Hepatocyte (in vitro differentiated cells): Measurements from ENCODE around the gene MAPK11. TPM values are rescaled to one million over a fixed set of nuclear protein-coding genes. Genes with fewer than 3 reads are reported as not detected.
A peak's percentile ranks its signal among the peaks of the same experiment; 100 is the strongest.

Source experiments
- DNase-seq: peaks from one replicate; pipeline ENCODE4 v3.0.0-alpha.2; 2016; ENCODE audit warnings: low spot score
- H2AFZ ChIP-seq: fragments of 200-600 bp; sonication (generic); 2 replicates; pipeline ENCODE4 v1.6.0; 2016; ENCODE audit warnings: antibody characterized with exemption, mild to moderate bottlenecking
- H3K27ac ChIP-seq: fragments of 200-600 bp; sonication (generic); 2 replicates; pipeline ENCODE4 v1.5.1; 2016; ENCODE audit warnings: mild to moderate bottlenecking
- H3K27me3 ChIP-seq: fragments of 200-600 bp; sonication (generic); 2 replicates; pipeline ENCODE4 v1.6.1; 2016
- H3K36me3 ChIP-seq: fragments of 200-600 bp; sonication (generic); replicated peaks from 2 replicates; pipeline ENCODE4 v1.5.1; 2016; ENCODE audit warnings: low read depth; ENCODE audit not compliant: insufficient read depth
- H3K4me1 ChIP-seq: fragments of 200-600 bp; sonication (generic); 2 replicates; pipeline ENCODE4 v1.5.1; 2016; ENCODE audit warnings: mild to moderate bottlenecking, moderate library complexity; ENCODE audit not compliant: insufficient read depth
- H3K4me2 ChIP-seq: fragments of 200-600 bp; sonication (generic); 2 replicates; pipeline ENCODE4 v1.6.0; 2016
- H3K4me3 ChIP-seq: fragments of 200-600 bp; sonication (generic); 2 replicates; pipeline ENCODE4 v1.5.1; 2016; ENCODE audit warnings: mild to moderate bottlenecking
- H3K79me2 ChIP-seq: fragments of 200-600 bp; sonication (generic); 2 replicates; pipeline ENCODE4 v1.6.0; 2017; ENCODE audit warnings: mild to moderate bottlenecking
- H3K9me2 ChIP-seq: fragments of 200-600 bp; sonication (generic); replicated peaks from 2 replicates; pipeline ENCODE4 v1.6.0; 2017; ENCODE audit warnings: mild to moderate bottlenecking; ENCODE audit not compliant: insufficient read depth
- H3K9me3 ChIP-seq: fragments of 200-600 bp; sonication (generic); 2 replicates; pipeline ENCODE4 v1.5.1; 2016; ENCODE audit warnings: low read depth, mild to moderate bottlenecking
- H4K20me1 ChIP-seq: fragments of 200-600 bp; sonication (generic); 2 replicates; pipeline ENCODE4 v1.6.0; 2016; ENCODE audit warnings: mild to moderate bottlenecking; ENCODE audit not compliant: insufficient read depth, poor library complexity, severe bottlenecking
- EZH2 ChIP-seq: fragments of 200-600 bp; sonication (generic); IDR thresholded peaks from 2 replicates; pipeline ENCODE4 v1.6.1; 2016; ENCODE audit warnings: antibody characterized with exemption, mild to moderate bottlenecking, borderline replicate concordance
- EZH2phosphoT487 ChIP-seq: fragments of 200-600 bp; sonication (generic); IDR thresholded peaks from one replicate; pipeline ENCODE4 v1.6.1; 2018; ENCODE audit warnings: antibody characterized with exemption, mild to moderate bottlenecking, low read depth, moderate library complexity; ENCODE audit not compliant: unreplicated experiment, severe bottlenecking
- WGBS: methylation state at CpG from one replicate; pipeline ENCODE4 v1.1.6; 2016; ENCODE audit warnings: low lambda C conversion rate; ENCODE audit errors: missing lambda C conversion rate; 5-methylcytosine and 5-hydroxymethylcytosine counted together
- polyA plus RNA-seq: library from polyadenylated mRNA; unstranded; fragments of >200 nt; fragmentation: Nextera tagmentation; extraction: Ambion mirVana; gene quantifications from 2 replicates; pipeline ENCODE4 v1.2.1, GENCODE V29; 2016
- total RNA-seq: library from RNA; depleted of rRNA; stranded (reverse); fragments of >200 nt; gene quantifications from 2 replicates; pipeline ENCODE4 v1.2.3, GENCODE V29; 2014
- TF ChIP-seq, protein P1 (sequence below): fragments of 200-600 bp; sonication (generic); IDR thresholded peaks from 2 replicates; pipeline ENCODE4 v1.5.1; 2016; ENCODE audit warnings: antibody characterized with exemption, mild to moderate bottlenecking; ENCODE audit not compliant: poor library complexity

Gene MAPK11
- total and polyA plus RNA-seq, 2 experiments from 2014 or later, result 1.1 to 2.3 TPM

DNA sequence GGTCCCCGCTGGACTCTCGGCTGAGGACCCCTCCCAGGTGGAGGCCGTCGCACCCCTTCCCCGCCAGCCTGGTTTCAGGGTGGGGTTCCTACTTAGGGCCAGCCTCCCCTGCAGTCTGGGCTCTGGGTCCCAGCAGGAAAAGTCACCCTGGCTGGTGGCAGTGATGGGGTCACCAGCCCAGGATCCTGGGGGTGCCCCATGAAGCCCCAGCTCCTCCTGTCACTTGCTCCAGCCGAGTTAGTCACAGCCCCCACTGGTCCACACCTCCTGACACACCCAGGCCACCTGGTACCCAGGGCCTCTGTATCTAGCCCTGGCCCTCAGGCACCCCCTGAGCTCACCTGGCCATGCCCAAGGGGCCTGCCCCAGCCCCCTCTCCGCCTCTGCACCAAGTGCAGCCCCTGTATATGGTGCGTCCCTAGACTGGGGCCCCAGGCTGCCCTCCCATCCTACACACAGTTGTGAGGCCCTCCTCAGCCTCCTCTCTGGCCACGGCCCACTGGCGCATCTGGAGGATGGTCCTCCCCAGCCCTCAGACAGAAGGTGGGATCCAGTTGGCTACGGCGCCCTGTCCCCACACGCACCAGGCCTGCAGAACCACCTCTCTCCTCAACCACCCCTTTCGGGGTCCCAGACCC lies 30.6 kb upstream of the MAPK11 start:
- peaks cover 97% of the 10 kb centered on the region for H3K4me1 ChIP-seq
- peaks cover 99% of the 10 kb centered on the region for H3K79me2 ChIP-seq
- peak overlapping the region; percentile 98 for H3K4me2 ChIP-seq
- H3K9me3 ChIP-seq, result no peaks in the 10 kb centered on the region
- peaks cover 83% of the 10 kb centered on the region for H4K20me1 ChIP-seq
- no peak for DNase-seq
- H3K9me2 ChIP-seq, result no peaks in the 10 kb centered on the region
- no peak overlapping the region for H2AFZ ChIP-seq
- no peak for TF ChIP-seq EZH2phosphoT487
- TF ChIP-seq, protein P1, sequence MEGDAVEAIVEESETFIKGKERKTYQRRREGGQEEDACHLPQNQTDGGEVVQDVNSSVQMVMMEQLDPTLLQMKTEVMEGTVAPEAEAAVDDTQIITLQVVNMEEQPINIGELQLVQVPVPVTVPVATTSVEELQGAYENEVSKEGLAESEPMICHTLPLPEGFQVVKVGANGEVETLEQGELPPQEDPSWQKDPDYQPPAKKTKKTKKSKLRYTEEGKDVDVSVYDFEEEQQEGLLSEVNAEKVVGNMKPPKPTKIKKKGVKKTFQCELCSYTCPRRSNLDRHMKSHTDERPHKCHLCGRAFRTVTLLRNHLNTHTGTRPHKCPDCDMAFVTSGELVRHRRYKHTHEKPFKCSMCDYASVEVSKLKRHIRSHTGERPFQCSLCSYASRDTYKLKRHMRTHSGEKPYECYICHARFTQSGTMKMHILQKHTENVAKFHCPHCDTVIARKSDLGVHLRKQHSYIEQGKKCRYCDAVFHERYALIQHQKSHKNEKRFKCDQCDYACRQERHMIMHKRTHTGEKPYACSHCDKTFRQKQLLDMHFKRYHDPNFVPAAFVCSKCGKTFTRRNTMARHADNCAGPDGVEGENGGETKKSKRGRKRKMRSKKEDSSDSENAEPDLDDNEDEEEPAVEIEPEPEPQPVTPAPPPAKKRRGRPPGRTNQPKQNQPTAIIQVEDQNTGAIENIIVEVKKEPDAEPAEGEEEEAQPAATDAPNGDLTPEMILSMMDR, result no peak
- TF ChIP-seq EZH2, result no peak
- 78% methylated on average over 14 of the region's 14 CpGs for WGBS
- H3K36me3 ChIP-seq, result no peaks in the 10 kb centered on the region
- no peaks in the 10 kb centered on the region for H3K27me3 ChIP-seq
- no peak overlapping the region for H3K4me3 ChIP-seq
- peak overlapping the region; percentile 98 for H3K27ac ChIP-seq

DNA sequence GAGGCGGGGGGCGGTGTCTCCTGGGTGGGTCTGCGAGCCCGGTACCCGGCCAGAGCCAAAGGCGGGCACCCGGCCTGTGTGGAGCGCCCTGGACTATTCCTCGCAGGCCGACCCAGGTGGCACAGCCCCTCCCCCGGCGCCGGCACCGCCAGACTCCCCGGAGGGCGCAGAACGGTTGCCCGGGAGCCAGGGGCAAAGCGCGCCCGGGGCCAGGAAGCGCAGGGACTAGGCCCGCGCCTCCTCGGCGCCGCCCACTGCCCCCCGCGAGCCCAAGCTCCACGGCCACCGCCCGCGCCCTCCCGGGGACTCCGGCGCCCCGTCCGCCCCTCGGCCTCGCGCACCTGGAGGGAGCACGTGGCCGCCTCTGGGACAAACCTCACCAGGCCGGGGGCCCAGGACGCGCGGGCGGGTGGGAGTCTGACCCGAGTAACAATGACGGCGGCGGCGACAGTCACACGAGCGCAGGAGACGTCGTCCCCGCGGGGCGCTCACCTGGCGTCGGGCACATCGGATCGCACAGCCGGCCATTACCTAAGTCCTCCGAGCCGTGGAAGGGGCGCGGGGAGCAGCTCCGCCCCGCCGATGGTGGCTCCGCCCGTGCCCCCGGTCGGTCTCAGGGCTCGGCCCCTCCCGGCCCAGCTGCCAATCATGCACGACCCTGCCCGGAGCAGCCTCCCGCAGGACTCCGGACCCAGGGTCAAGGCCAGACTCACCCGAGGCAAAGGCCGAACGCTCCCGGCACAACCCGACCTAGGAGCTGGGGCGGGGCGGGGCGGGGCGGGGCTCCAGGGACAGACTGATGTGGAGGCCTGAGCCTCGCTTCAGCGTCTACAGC lies 29.8 kb upstream of the MAPK11 start:
- Histone ChIP-seq H3K9me3 (no peaks in the 10 kb centered on the region), H4K20me1 (peaks cover 83% of the 10 kb centered on the region), H3K27me3 (no peaks in the 10 kb centered on the region), H3K79me2 (peaks cover 99% of the 10 kb centered on the region), H3K4me3 (peak overlapping the region; percentile 27), H2AFZ (no peak overlapping the region), H3K36me3 (no peaks in the 10 kb centered on the region), H3K27ac (peak overlapping the region; percentile 98), H3K4me2 (peak overlapping the region; percentile 98), H3K4me1 (peaks cover 92% of the 10 kb centered on the region), H3K9me2 (no peaks in the 10 kb centered on the region)
- peak; percentile 77 for DNase-seq
- TF ChIP-seq EZH2phosphoT487, result no peak
- 19% methylated on average over 45 of the region's 93 CpGs for WGBS

DNA sequence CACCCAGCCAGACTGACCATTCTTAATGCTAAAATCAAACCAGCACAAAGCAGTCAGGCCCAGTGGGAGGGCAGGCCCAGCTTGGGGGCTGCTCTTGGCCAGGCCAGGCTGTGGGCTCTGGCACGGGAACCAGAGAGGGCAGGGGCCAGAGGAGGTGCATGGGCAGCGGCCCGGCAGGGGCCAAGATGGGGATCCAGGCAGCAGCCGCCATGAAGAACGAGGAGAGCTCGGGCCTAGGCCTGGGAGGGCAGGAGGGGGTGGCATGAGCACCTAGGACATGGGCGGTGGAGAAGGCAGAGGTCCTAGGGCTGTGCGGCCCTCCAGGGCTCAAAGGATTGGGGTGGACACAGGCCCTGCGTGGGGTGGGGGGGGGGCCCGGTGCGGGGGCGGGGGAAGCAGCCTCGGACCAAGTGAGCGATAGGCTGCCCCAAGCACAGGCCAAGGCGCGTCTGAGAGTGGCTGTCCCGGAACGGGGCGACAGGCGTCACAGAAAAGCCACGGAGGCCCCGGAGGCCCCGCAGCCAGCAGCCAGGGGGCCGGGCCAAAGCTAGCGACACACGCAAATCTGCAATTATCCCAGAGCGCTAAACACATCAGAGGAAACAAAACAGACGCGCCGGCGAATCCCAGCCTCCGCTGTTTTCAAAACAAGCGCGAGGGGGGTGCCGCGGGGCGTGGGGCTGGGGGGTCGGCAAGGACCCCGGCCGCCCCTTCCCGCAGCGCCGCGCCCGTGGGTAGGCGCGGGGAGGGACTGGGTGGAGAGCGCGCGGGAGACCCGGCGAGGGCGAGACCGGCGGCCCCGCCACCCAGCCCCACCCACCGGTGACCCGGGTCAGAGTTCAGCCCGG lies 29.0 kb upstream of the MAPK11 start:
- Histone ChIP-seq H3K9me2 (no peaks in the 10 kb centered on the region), H3K27ac (peak overlapping the region; percentile 98), H3K27me3 (no peaks in the 10 kb centered on the region), H3K4me1 (peaks cover 92% of the 10 kb centered on the region), H3K4me2 (peak overlapping the region; percentile 98), H3K79me2 (peaks cover 99% of the 10 kb centered on the region), H4K20me1 (peaks cover 88% of the 10 kb centered on the region), H2AFZ (no peak overlapping the region), H3K4me3 (peak overlapping the region; percentile 5), H3K9me3 (no peaks in the 10 kb centered on the region), H3K36me3 (no peaks in the 10 kb centered on the region)
- DNase-seq, result peak; percentile 70
- TF ChIP-seq EZH2phosphoT487, result no peak
- TF ChIP-seq, protein P1, result no peak
- TF ChIP-seq EZH2, result no peak
- WGBS, result 29% methylated on average over 29 of the region's 59 CpGs
